HFF-Myc (cell line): ENCODE data around the gene COL18A1.

Source experiments
- DNase-seq: peaks from one replicate; pipeline ENCODE4 v3.0.0-alpha.2; 2011; ENCODE audit warnings: low read depth; ENCODE audit errors: extremely low read depth
- H3K4me3 ChIP-seq: replicated peaks from 2 replicates; pipeline ENCODE4 v1.5.1; 2011; ENCODE audit warnings: low read depth, mild to moderate bottlenecking, control low read depth, low read length
- TF ChIP-seq, protein P1 (sequence below): IDR thresholded peaks from 2 replicates; pipeline ENCODE4 v1.5.1; 2012; ENCODE audit warnings: mild to moderate bottlenecking, low read depth, low read length, control low read depth; ENCODE audit errors: missing control alignments

The COL18A1 gene

DNA sequence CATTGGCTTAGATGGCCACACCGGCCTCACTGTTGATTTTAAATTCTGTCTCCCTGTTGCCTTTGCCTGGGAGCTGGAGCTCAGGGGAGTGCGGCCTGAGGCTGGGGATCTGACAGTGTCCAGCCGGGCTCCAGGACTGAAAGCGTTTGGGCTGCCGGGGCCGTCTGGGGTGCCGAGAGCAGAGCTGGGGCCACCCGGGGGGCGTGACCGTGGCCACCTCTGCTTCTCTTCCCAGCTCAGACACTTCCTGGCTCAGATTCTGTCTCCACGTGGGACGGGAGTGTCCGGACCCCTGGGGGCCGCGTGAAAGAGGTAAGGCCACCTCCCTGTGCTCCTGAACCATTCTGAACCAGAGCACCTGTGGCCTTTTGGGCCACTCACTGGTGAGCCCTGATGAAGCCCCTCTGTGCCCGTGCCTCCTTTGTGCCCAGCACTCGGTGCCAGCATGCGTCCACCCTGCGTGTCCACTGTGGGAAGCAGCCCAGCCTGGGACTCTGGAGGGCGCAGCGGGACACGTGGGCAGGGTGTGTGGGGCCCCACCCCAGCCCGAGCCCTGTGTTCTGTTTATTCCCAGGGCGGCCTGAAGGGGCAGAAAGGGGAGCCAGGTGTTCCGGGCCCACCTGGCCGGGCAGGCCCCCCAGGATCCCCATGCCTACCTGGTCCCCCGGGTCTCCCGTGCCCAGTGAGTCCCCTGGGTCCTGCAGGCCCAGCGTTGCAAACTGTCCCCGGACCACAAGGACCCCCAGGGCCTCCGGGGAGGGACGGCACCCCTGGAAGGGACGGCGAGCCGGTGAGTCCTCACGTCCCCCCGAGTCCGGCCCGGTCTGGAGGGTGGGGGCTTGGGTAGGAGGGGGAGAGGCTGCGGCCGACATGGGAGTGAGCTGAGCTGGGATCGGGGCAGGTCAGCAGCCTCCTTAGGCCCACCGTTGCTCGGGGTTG is 72.5 kb downstream of the COL18A1 start:
- no peak for DNase-seq
- no peak overlapping the region for H3K4me3 ChIP-seq
- TF ChIP-seq, protein P1, sequence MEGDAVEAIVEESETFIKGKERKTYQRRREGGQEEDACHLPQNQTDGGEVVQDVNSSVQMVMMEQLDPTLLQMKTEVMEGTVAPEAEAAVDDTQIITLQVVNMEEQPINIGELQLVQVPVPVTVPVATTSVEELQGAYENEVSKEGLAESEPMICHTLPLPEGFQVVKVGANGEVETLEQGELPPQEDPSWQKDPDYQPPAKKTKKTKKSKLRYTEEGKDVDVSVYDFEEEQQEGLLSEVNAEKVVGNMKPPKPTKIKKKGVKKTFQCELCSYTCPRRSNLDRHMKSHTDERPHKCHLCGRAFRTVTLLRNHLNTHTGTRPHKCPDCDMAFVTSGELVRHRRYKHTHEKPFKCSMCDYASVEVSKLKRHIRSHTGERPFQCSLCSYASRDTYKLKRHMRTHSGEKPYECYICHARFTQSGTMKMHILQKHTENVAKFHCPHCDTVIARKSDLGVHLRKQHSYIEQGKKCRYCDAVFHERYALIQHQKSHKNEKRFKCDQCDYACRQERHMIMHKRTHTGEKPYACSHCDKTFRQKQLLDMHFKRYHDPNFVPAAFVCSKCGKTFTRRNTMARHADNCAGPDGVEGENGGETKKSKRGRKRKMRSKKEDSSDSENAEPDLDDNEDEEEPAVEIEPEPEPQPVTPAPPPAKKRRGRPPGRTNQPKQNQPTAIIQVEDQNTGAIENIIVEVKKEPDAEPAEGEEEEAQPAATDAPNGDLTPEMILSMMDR = no peak

DNA sequence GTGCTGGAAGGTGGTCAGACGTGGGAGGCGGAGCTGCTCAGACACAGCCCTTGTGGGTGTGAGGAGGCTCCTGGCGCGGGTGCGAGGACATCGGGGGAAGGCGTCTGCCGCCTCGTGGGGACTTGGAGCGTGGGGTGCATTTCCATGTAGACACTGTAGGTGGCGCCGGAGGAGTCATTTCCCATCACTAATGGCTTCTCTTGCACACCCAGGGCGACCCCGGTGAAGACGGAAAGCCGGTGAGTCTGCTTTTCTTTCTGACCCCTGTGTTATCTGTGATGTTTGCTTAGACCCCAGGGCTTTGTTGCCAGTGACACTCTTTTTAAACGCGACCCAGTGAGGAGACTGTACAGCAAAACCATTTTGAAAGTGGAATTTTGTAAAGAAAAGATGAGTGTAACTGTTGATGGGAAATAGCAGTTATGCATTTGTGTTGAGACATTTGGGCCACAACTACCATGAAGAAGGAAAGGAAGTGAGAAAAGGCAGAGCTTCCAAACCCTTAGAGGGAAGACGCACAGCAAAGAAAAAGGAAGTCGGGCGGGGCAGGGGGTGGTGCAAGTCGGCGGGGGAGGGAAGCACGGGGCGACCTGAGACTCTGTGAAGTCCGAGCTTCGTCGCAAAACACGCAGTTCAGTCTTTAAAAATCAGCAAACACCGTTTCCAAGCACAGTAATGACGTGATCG is 73.3 kb downstream of the COL18A1 start:
- DNase-seq = no peak
- TF ChIP-seq, protein P1 = peak; percentile 49
- H3K4me3 ChIP-seq = no peak overlapping the region

DNA sequence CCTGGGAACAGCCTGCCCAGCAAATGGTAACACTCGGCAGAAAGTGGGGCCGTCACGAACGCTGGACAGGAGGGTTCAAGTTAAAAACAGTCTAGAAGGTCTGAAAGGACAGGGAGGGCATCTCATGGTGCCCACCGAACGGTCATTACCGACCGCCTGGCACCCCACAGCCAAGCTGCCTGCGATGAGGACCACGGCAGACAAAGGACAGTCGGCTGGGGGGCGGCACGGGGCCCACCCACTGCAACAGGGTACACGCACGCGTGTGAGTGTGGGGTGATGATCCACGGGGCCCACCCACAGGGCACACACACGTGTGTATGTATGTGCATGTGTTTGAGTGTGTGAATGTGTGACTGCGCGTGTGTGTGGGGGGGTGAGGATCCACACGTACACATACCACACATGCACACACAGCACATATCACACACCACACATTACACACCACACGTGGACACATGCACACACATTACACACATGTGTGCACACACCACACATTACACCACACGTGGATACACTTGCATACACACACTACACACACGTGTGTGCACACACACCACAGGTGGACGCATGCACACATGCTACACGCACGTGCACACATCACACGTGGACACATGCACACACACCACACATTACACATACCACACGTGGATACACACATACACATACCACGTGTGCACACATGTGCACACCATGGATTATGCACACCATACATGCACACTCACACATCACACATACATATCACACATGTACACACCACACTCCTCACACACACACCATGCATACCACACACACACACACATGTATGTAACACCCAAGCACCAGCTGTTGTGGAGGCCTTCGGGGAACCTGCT is 74.1 kb downstream of the COL18A1 start:
- H3K4me3 ChIP-seq = no peak overlapping the region
- TF ChIP-seq, protein P1 = no peak
- no peak for DNase-seq

DNA sequence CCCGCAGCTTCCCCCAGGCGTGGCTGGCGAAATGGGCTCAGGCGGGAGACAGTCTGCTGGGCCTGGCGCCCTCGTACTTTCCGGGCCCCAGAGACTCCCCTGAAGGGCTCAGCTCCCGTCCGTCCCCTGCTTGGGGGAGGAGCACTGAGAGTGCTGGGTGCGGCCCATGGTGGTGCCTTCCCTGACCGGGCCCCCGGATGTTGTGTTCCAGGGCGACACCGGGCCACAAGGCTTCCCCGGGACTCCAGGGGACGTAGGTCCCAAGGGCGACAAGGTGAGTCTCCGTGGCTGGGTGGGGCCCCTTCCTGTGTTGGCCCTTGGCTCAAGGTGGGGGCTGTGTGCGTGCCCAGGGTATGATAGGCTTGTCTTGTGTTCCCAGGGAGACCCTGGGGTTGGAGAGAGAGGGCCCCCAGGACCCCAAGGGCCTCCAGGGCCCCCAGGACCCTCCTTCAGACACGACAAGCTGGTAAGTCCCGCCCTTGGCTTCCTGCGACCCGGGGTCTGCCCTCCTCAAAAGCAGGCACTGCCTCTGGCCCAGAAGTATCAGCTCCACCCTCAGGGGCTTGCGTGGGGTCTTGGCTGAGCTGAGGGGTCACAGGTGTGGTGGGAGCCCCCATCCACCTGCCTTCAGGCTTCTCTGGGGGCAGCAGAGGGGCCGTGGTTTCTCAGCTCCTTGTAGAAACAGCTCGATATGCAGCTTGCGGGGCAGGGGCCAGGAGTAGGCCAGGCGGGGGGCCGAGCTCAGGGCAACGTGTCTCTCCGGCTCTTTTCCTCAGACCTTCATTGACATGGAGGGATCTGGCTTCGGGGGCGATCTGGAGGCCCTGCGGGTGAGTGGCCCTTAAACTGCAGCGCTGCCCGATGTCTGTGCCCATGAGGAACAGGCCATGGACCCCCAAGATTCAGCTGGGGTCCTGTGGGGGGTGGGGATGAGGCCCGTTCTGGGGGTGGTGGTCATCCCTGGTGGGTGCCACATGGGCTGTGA is 75.0 kb downstream of the COL18A1 start:
- DNase-seq = no peak
- TF ChIP-seq, protein P1 = no peak
- no peak overlapping the region for H3K4me3 ChIP-seq

DNA sequence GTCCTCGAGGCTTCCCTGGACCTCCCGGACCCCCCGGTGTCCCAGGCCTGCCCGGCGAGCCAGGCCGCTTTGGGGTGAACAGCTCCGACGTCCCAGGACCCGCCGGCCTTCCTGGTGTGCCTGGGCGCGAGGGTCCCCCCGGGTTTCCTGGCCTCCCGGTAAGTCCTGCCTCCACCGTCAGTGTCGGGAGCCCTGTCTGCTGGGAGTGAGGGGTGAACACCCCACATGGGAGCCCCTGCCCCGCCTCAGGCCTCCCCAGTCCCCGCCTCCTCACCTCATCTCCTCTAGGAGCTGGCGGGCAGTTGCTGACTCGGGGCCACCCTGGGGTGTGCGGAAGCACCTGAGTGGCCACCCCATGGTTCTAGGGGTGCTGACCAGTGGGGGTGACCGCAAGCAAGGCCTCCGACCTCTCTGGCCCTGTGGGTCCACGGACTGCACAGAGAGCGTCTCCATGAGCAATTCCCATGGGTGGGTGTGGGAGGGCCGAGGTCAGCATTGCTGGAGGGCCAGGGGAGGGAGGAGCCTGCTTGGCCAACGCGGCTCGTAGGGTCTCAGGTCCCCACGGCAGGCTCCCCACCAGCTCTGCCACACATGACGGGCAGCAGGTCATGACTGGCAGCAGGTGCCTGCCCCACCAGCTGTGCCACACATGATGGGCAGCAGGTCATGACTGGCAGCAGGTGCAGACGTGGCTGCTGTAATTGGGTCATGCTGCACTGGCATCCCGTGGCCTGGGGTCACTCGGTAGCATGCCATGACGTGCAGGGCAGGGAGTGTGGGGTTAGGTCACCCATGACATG is 75.9 kb downstream of the COL18A1 start:
- no peak overlapping the region for H3K4me3 ChIP-seq
- DNase-seq = no peak
- TF ChIP-seq, protein P1 = no peak
